DMS114 treated with DMSO at 0.1 percent for 48 hours (cell line): ENCODE measurements around the gene LRIG1.

Source experiments
- DNase-seq: peaks from one replicate; lab custom pipeline; 2025; ENCODE audit not compliant: unreplicated experiment; lab: John Stamatoyannopoulos, UW

LRIG1 gene

GRCh38 chr3:66473181-66473580 is 27.6 kb downstream of the LRIG1 start:
- no peak for DNase-seq

DNA sequence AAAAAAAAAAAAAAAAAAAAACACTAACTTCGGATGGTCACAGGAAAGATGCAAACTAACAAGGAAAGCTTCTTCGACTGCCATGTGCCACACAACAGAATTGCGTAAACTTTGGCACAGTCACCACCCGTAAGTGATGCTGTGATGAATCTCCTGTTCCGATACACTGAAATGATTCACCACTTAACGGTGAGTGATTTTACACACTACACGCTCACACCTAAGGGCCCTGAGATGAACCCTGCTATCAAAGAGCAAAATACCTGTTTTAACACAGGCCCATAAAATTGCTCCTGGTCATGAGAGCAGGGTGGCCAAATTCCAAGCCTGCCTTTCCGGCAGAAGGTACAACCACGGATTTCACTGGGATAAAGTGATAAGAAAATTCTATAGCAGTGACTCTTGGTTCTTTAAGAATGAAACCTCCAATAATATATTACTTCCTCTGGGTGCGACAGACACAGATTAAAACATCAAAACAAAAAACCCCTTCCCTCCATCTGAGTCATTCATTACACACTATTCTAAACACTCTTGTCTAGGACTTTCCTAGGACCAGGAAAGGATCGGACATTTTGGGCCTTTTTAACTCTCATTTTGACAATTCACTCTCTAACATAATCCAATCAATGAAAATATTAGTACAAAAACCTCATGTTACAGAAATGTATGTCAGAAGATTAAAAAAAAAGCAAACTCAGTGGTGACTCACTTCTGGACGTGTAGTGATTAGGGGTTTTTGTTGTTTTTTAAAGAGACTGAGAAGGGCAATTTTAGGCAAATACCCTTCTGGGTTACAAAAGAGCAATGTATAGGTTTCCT is 28.3 kb downstream of the LRIG1 start:
- DNase-seq = no peak

DNA sequence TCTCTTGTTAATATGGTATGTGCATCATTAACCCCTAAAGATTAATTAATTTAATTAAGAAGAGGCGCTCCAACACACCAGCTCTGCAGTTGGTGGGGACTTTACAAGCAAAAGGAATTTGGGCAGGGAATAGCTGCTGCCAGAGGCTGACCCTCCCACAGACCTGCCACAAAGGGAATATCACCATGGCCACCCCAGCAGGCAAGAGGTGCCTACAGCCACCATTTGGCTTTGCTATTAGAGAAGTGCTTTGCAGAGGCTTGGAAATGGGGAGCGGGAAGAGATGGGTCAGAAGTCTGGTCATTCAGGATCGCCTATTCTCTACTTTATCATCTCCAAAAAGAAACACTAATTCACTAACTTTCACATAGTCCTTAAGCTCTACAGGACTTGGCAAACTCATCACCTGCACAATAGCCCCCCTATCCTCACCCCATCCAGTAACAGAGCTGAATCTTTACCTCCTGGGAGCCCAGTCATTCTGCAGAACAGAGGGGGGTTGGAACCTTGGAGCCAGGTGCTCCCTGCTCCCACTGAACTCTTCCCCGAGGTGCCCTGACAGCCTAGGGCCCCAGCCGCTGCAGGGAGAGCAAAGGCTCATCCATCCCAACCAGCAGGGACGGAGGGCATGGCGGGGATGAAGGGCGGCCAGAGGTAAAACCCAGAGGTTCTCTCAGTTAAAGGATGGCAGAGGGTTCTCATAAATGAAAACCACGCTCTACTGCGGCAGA is 29.7 kb downstream of the LRIG1 start:
- no peak for DNase-seq

GRCh38 chr3:66470285-66470684 is 30.5 kb downstream of the LRIG1 start:
- no peak for DNase-seq

GRCh38 chr3:66469220-66469640 is 31.6 kb downstream of the LRIG1 start:
- DNase-seq = no peak

DNA sequence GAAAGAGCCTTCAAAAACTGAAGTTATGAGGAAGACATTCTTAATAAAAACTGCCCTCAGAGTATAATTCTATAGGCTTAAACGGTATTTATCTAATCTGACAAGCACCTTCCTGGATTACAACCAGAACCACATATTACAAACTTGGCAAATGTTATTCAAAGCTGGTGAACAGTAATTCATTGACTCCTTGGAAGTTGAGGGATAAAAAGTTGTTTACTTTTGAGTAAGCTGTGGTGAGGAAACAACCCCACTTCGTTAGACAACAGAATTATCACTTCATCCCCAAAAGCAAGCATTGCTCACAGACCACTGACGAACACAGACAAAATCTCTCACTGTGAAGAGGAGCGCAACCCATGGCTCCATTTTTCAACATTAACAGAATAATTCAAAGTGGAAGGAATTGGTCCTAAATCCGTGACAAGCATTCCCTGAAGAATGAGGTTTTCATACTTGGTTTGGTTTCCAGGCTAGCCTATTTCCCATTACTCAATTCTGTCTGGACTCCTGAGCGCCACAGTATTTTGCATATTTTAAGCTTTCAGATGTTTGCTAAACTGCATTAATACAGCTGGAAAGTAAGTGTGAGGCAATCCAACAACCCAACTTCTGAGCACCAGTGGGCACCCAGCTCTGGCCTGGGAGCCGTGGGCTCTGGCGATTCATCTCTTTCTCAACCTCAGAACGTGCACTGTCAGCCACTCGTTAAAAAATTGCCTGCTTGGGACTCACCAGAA is 32.7 kb downstream of the LRIG1 start:
- no peak for DNase-seq

- DNase-seq = no peak
Measured at GRCh38 chr3:66466606-66467270, 34.1 kb downstream of the LRIG1 start.

DNA sequence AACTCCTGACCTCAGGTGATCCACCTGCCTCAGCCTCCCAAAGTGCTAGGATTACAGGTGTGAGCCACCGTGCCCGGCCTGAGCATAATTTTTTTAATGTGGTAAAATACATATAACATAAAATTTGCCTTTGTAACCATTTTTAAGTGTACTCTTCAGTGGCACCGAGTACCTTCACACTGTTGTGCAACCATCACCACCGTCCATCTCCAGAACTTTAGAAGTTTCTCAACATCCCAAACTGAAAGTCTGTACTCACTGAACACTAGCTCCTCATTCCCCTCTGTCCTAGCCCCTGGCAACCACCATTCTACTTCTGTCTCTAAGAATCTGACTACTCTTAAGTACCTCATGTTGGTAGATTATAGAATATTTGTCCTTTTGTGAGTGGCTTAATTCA is 35.2 kb downstream of the LRIG1 start:
- no peak for DNase-seq

DNA sequence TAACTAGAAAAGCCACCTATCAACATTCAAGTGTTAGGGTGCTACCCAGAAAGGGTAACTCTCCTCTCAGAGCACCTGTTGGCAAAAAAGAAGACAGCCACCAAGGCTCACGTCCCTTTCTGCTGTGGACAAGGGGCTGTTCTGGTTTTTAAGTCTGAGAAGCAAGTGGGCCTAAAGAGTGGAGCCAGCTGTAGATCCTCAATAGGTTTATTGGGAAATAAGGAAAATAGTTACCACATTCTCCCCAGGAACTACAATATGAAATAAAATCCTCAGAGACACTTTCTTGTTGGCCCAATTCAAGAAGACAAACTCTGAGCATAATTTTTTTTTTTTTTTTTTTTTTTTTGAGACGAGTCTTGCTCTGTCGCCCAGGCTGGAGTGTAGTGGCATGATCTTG is 35.8 kb downstream of the LRIG1 start:
- DNase-seq = no peak

DNA sequence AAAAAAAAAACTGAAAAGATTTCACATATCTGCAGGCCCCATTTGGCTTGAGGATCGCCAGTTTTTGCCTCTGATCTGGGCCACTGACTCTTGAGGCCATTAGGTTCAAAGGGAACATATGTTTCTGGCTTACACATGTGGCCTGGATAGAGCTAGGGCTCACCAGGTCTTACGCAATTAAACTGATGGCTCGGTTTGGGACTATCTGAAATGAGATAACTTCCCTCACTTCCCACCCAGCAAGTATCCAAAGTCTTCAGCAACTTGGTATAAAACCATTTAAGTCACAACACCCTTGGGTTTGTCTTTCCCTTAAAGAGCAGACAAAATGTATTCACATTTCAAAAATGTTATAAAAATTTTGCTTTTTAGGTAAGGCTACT is 36.3 kb downstream of the LRIG1 start:
- DNase-seq = no peak

DNA sequence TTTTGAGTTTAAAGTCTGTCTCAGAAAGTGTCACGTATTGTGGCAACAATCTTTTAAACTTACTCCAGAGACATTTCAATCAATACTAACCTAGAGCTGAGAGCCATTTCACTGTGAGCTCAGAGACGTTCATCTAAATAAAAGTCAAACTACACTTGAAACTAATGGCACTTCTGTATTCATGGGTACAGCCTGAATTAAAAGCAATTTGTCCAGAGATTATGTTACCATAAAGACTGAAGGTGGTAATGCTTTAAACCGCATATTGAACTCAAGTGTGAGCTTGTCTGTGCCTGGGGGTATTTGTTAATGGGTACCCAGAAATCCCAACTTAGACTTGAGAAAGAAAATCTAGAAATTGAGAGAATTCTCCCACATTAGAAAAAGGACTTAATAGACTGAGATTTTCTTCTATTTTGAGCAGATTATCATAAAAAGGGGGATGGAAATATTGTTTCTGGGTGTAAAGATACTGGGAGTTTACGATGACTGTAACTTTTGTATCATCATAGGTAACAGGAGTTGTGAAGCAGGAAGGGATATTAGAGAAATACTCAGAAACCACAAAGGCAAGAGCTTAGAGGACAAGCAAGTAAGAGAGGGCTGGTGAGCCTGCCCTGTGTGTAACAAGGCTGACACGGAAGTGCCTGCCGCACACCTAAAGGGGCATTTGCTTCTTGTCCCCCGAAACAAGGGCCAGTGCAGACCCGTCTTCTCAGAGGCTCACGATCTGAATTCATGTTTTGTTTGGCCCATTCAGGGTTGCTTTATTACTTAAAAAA is 36.9 kb downstream of the LRIG1 start:
- no peak for DNase-seq

- DNase-seq = no peak
Measured at GRCh38 chr3:66463054-66463631, 37.7 kb downstream of the LRIG1 start.

GRCh38 chr3:66457252-66457651 is 43.6 kb downstream of the LRIG1 start:
- no peak for DNase-seq

DNA sequence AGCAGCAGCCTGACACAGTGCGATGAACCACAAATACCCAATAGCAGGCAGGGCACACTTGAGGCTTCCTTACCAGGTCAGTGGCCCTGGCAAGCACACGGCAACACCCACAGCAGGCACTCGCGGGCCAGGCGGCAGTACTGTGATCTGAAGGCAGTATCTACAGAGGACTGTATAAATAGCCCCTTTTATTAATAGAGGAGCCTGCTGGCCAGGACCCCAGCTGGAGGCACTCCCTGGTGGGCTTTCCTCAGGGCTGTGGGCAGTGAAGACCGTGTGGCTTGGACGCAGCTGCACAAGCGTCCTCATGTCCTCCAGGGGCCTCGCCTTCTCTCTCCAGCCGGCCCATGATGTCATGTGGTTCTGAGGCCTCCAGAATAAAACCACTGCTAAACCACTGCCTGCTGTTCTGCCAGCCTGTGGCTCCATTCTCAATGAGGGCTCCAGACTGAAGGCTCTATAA is 44.1 kb downstream of the LRIG1 start:
- no peak for DNase-seq

- no peak for DNase-seq
Measured at GRCh38 chr3:66454464-66454859, 46.4 kb downstream of the LRIG1 start.

DNA sequence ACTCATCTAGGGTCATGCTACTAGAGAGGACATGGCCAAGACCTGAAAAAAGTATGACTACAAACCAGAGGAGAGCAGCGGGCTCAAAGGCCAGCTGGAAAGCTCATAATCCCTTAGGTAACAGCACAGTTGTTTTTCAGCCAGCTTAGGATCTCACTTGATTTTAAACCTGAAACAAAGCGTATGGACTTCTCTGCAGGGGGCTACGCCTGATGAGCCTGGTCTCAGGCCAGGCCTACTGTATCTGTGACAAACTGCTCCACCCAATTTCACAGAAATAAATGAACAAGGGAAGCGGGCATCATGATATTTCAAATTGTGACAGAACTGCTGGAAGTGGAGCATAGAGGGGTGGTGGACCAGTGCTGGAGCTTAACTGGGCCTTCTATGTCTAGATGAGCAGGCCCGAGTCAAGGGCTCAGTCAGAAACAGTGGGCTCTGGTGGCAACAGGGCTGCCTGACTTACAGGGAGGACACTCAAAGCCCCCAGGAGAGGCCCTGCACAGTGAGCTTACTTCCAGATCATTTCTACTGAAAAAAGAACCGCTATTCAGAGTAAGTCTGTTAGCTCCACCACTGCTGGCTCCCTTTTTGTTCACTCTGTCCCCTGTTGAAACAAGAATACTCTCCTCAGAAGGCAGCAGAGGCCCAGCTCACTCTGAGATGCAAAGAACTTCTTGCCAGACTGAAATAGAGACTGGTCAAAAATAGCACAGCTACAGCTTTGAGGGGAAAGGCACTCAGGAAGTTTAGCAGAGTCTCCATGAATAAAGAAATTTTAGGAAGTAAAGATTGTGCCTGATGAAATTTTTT is 47.0 kb downstream of the LRIG1 start:
- DNase-seq = no peak

- no peak for DNase-seq
Measured at GRCh38 chr3:66452303-66453011, 48.4 kb downstream of the LRIG1 start.

DNA sequence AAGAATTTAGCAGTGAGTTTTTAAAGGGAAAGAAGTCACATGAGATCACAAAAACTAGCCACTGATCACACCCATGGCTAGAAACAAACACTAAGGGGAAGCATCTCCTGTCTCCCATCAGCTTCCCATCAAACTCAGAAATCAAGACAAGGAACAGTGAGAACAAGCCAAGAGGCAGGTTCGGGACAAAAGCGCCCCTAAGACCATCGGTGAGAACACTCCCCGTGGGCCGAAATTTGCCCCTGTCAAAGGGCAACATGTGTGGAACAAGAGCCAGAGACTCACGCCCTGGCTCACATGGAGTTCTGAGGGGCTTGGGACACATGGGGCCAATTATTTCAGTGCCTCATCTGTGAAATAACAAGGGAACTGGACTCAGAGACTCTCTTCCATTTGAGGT is 49.1 kb downstream of the LRIG1 start:
- DNase-seq = no peak
